GM12872 (cell line): ENCODE data around the gene CENPE.

Experiments
- CTCF ChIP-seq: IDR thresholded peaks from 3 replicates; pipeline ENCODE4 v1.5.1; 2011; ENCODE audit warnings: low read depth, mild to moderate bottlenecking, low read length, moderate library complexity; ENCODE audit not compliant: insufficient read depth

Gene CENPE

GRCh38 chr4:103199009-103199408, 866 bp upstream of the CENPE start:
- no peak for TF ChIP-seq CTCF

- no peak for TF ChIP-seq CTCF
These were observed 405 bp downstream of the CENPE start for GRCh38 chr4:103197765-103198110.

GRCh38 chr4:103193457-103193856, 4.7 kb downstream of the CENPE start:
- TF ChIP-seq CTCF, result no peak

- no peak for TF ChIP-seq CTCF
These were observed 27.1 kb downstream of the CENPE start for GRCh38 chr4:103171006-103171405.

- no peak for TF ChIP-seq CTCF
These were observed 29.1 kb downstream of the CENPE start for GRCh38 chr4:103168993-103169392.

- no peak for TF ChIP-seq CTCF
These were observed 36.0 kb downstream of the CENPE start for GRCh38 chr4:103162176-103162575.

- no peak for TF ChIP-seq CTCF
These were observed 39.4 kb downstream of the CENPE start for GRCh38 chr4:103158760-103159159.

- TF ChIP-seq CTCF, result no peak
These were observed 42.0 kb downstream of the CENPE start for GRCh38 chr4:103156106-103156505.
